ENCODE results near the gene VEPH1.

DNA sequence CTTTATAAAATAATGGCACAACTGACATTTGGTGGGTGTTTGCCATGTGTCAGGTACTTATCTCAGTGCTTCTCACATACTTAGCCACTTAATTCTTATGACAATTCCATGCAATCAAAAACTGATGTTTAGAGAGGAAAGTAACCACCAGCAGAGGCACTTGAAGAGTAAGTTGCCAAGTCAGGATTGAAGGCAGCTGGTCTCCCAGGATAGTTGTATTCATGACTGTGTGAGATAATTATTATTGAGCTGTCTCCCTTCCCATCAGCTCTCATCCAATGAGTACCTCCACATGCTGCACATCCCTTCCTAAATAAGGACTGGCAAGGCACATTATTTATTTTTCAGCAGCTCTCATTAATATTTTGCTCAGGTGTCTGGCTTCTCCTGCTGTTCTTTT, 4.8 kb downstream of the VEPH1 start:
- TF ChIP-seq, protein P1, sequence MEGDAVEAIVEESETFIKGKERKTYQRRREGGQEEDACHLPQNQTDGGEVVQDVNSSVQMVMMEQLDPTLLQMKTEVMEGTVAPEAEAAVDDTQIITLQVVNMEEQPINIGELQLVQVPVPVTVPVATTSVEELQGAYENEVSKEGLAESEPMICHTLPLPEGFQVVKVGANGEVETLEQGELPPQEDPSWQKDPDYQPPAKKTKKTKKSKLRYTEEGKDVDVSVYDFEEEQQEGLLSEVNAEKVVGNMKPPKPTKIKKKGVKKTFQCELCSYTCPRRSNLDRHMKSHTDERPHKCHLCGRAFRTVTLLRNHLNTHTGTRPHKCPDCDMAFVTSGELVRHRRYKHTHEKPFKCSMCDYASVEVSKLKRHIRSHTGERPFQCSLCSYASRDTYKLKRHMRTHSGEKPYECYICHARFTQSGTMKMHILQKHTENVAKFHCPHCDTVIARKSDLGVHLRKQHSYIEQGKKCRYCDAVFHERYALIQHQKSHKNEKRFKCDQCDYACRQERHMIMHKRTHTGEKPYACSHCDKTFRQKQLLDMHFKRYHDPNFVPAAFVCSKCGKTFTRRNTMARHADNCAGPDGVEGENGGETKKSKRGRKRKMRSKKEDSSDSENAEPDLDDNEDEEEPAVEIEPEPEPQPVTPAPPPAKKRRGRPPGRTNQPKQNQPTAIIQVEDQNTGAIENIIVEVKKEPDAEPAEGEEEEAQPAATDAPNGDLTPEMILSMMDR (conservative IDR thresholded peaks at IDR 0.05; ENCODE audit: low read depth, low read length), result no peak
- TF ChIP-seq EZH2phosphoT487 (IDR thresholded peaks at IDR 0.05; ENCODE audit: borderline replicate concordance, low read length), result no peak
- TF ChIP-seq EZH2 (IDR thresholded peaks at IDR 0.05; ENCODE audit: low read length, unreplicated experiment), result no peak

Data from PC-3 (cell line).